HepG2 (cell line): ENCODE data around the gene SP9. TPM values are rescaled to one million over a fixed set of nuclear protein-coding genes. Genes with fewer than 3 reads are reported as not detected.

Experiments
- BCL3 ChIP-seq: sonication (generic); formaldehyde crosslinking; IDR thresholded peaks from 2 replicates; pipeline ENCODE4 v1.5.1; 2020; ENCODE audit warnings: mild to moderate bottlenecking, missing genetic modification reagents, moderate library complexity
- BORCS8-MEF2B ChIP-seq: sonication (generic); formaldehyde crosslinking; IDR thresholded peaks from 2 replicates; pipeline ENCODE4 v1.8.0; 2022; ENCODE audit warnings: mild to moderate bottlenecking, missing genetic modification reagents
- CC2D1A ChIP-seq: sonication (generic); formaldehyde crosslinking; IDR thresholded peaks from 2 replicates; pipeline ENCODE4 v1.8.1; 2023; ENCODE audit warnings: mild to moderate bottlenecking, missing genetic modification reagents
- HOMEZ ChIP-seq: IDR thresholded peaks from 2 replicates; pipeline ENCODE4 v1.6.1; 2016; ENCODE audit warnings: low read depth
- RXRA ChIP-seq: sonication (generic); formaldehyde crosslinking; IDR thresholded peaks from 2 replicates; pipeline ENCODE4 v1.5.1; 2020; ENCODE audit warnings: missing genetic modification reagents
- SNAPC4 ChIP-seq: sonication (generic); formaldehyde crosslinking; IDR thresholded peaks from 2 replicates; pipeline ENCODE4 v1.4.0; 2020; ENCODE audit warnings: mild to moderate bottlenecking, missing genetic modification reagents
- TSC22D2 ChIP-seq: sonication (generic); formaldehyde crosslinking; IDR thresholded peaks from 2 replicates; pipeline ENCODE4 v1.5.1; 2020; ENCODE audit warnings: missing genetic modification reagents, mild to moderate bottlenecking, borderline replicate concordance
- ZNF260 ChIP-seq: sonication (generic); formaldehyde crosslinking; IDR thresholded peaks from 2 replicates; pipeline ENCODE4 v1.4.0; 2020; ENCODE audit warnings: missing genetic modification reagents, low read depth, mild to moderate bottlenecking, borderline replicate concordance
- ZNF709 ChIP-seq: sonication (generic); formaldehyde crosslinking; IDR thresholded peaks from 2 replicates; pipeline ENCODE4 v1.5.0; 2020; ENCODE audit warnings: mild to moderate bottlenecking, missing genetic modification reagents
- ZNF768 ChIP-seq: sonication (generic); formaldehyde crosslinking; IDR thresholded peaks from 2 replicates; pipeline ENCODE4 v1.4.0; 2020; ENCODE audit warnings: missing genetic modification reagents
- polyA plus RNA-seq, 8 experiments: library from polyadenylated mRNA; depleted of rRNA in 3 of 8; stranded (reverse) in 7 of 8; unstranded in 1 of 8; fragments of >200 nt; fragmentation: Illumina TruSeq in 4 of 8; extraction: Trizol in 4 of 8; gene quantifications; 2 replicates each; pipeline versions ENCODE4 v1.2.1 to v1.2.3, GENCODE V29; 2011 to 2016; ENCODE audit warnings: low read depth in 4 of 8, missing spikeins in 1 of 8, mixed read lengths in 1 of 8; ENCODE audit not compliant: insufficient read depth in 1 of 8
- total RNA-seq, 5 experiments: library from RNA; depleted of rRNA; stranded (reverse); fragments of >200 nt; fragmentation: Illumina TruSeq; extraction: Trizol; gene quantifications; 2 replicates each; pipeline ENCODE4 v1.2.3, GENCODE V29; 2016; ENCODE audit warnings: low read depth in 1 of 5
- TF ChIP-seq, protein P1 (sequence below): sonication (generic); formaldehyde crosslinking; IDR thresholded peaks from 2 replicates; pipeline ENCODE4 v1.4.0; 2020; ENCODE audit warnings: low read depth, mild to moderate bottlenecking, missing genetic modification reagents
- TF ChIP-seq, protein P2 (sequence below): sonication (generic); formaldehyde crosslinking; IDR thresholded peaks from 2 replicates; pipeline ENCODE4 v1.8.1; 2022; ENCODE audit warnings: mild to moderate bottlenecking, missing genetic modification reagents
- TF ChIP-seq, protein P3 (sequence below): fragments of 450-650 bp; IDR thresholded peaks from 2 replicates; pipeline ENCODE4 v1.6.1; 2016
- TF ChIP-seq, protein P4 (sequence below): sonication (generic); formaldehyde crosslinking; IDR thresholded peaks from 2 replicates; pipeline ENCODE4 v1.4.0; 2020; ENCODE audit warnings: missing genetic modification reagents, mild to moderate bottlenecking, borderline replicate concordance

Gene SP9
- total and polyA plus RNA-seq, 2 of the 13 experiments (the other 11 are each of a cell fraction or from before 2014, with no cell fraction given) = not detected

DNA sequence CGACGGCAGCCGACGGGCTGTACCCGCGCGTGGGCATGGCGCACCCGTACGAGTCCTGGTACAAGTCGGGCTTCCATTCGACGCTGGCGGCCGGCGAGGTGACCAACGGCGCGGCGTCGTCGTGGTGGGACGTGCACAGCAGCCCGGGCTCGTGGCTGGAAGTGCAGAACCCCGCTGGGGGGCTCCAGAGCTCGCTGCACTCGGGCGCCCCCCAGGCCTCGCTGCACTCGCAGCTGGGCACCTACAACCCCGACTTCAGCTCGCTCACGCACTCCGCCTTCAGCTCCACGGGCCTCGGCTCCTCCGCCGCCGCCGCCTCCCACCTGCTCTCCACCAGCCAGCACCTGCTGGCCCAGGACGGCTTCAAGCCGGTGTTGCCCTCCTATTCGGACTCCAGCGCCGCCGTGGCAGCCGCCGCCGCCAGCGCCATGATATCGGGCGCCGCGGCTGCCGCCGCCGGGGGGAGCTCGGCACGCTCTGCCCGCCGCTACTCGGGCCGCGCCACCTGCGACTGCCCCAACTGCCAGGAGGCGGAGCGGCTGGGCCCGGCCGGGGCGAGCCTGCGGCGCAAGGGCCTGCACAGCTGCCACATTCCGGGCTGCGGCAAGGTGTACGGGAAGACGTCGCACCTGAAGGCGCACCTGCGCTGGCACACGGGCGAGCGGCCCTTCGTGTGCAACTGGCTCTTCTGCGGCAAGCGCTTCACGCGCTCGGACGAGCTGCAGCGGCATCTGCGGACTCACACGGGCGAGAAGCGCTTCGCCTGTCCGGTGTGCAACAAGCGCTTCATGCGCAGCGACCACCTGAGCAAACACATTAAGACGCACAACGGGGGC lies 2.0 kb downstream of the SP9 start (continued):
- TF ChIP-seq, protein P1, sequence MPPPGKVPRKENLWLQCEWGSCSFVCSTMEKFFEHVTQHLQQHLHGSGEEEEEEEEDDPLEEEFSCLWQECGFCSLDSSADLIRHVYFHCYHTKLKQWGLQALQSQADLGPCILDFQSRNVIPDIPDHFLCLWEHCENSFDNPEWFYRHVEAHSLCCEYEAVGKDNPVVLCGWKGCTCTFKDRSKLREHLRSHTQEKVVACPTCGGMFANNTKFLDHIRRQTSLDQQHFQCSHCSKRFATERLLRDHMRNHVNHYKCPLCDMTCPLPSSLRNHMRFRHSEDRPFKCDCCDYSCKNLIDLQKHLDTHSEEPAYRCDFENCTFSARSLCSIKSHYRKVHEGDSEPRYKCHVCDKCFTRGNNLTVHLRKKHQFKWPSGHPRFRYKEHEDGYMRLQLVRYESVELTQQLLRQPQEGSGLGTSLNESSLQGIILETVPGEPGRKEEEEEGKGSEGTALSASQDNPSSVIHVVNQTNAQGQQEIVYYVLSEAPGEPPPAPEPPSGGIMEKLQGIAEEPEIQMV = no peak
- TF ChIP-seq ZNF768 (no peak), TSC22D2 (CRISPR knock-in tag) (peak; percentile 40; the same call in 1 of the 2 replicates), HOMEZ (CRISPR knock-in tag) (no peak), SNAPC4 (CRISPR knock-in tag) (no peak), CC2D1A (CRISPR knock-in tag) (no peak), RXRA (CRISPR knock-in tag) (no peak; the same call in 1 of the 2 replicates), ZNF260 (CRISPR knock-in tag) (no peak), BCL3 (CRISPR knock-in tag) (0 out of 2 replicates have a peak, but pooled peaks have one; percentile 57), BORCS8-MEF2B (CRISPR knock-in tag) (peak; percentile 69; the same call in 1 of the 2 replicates), ZNF709 (CRISPR knock-in tag) (no peak)
- TF ChIP-seq, protein P2, sequence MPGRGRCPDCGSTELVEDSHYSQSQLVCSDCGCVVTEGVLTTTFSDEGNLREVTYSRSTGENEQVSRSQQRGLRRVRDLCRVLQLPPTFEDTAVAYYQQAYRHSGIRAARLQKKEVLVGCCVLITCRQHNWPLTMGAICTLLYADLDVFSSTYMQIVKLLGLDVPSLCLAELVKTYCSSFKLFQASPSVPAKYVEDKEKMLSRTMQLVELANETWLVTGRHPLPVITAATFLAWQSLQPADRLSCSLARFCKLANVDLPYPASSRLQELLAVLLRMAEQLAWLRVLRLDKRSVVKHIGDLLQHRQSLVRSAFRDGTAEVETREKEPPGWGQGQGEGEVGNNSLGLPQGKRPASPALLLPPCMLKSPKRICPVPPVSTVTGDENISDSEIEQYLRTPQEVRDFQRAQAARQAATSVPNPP (CRISPR knock-in tag) = peak; percentile 83; the same call in 1 of the 2 replicates
- TF ChIP-seq, protein P3, sequence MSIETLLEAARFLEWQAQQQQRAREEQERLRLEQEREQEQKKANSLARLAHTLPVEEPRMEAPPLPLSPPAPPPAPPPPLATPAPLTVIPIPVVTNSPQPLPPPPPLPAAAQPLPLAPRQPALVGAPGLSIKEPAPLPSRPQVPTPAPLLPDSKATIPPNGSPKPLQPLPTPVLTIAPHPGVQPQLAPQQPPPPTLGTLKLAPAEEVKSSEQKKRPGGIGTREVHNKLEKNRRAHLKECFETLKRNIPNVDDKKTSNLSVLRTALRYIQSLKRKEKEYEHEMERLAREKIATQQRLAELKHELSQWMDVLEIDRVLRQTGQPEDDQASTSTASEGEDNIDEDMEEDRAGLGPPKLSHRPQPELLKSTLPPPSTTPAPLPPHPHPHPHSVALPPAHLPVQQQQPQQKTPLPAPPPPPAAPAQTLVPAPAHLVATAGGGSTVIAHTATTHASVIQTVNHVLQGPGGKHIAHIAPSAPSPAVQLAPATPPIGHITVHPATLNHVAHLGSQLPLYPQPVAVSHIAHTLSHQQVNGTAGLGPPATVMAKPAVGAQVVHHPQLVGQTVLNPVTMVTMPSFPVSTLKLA = no peak
- TF ChIP-seq, protein P4, sequence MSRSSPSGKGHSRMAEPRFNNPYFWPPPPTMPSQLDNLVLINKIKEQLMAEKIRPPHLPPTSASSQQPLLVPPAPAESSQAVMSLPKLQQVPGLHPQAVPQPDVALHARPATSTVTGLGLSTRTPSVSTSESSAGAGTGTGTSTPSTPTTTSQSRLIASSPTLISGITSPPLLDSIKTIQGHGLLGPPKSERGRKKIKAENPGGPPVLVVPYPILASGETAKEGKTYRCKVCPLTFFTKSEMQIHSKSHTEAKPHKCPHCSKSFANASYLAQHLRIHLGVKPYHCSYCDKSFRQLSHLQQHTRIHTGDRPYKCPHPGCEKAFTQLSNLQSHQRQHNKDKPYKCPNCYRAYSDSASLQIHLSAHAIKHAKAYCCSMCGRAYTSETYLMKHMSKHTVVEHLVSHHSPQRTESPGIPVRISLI (CRISPR knock-in tag) = no peak
